Neuronal stem cell (in vitro differentiated cells): ENCODE results near the gene POU4F1.
A peak's percentile ranks its signal among the peaks of the same experiment; 100 is the strongest.

ENCODE experiments used
- DNase-seq: peaks from one replicate; pipeline ENCODE4 v3.0.0-alpha.2; 2013; ENCODE audit warnings: low spot score
- H2AFZ ChIP-seq: one replicate; pipeline ENCODE4 v1.6.1; 2013; ENCODE audit warnings: mild to moderate bottlenecking, low read length, inconsistent platforms
- H2AK5ac ChIP-seq: 2 replicates; pipeline ENCODE4 v1.6.1; 2013; ENCODE audit warnings: low read depth, mild to moderate bottlenecking, inconsistent platforms, low read length, moderate library complexity, mixed read lengths
- H2BK120ac ChIP-seq: 2 replicates; pipeline ENCODE4 v1.6.1; 2013; ENCODE audit warnings: low read depth, mild to moderate bottlenecking, inconsistent platforms, low read length, moderate library complexity, mixed read lengths
- H2BK12ac ChIP-seq: one replicate; pipeline ENCODE4 v1.6.1; 2013; ENCODE audit warnings: low read length, inconsistent platforms
- H2BK15ac ChIP-seq: 2 replicates; pipeline ENCODE4 v1.6.1; 2013; ENCODE audit warnings: mild to moderate bottlenecking, low read length, inconsistent platforms, mixed read lengths
- H2BK5ac ChIP-seq: one replicate; pipeline ENCODE4 v1.6.1; 2013; ENCODE audit warnings: inconsistent platforms, mild to moderate bottlenecking, low read length, moderate library complexity
- H3K14ac ChIP-seq: one replicate; pipeline ENCODE4 v1.6.1; 2013; ENCODE audit warnings: low read length, inconsistent platforms
- H3K18ac ChIP-seq: 2 replicates; pipeline ENCODE4 v1.6.1; 2013; ENCODE audit warnings: low read length, inconsistent platforms
- H3K23ac ChIP-seq: 2 replicates; pipeline ENCODE4 v1.6.1; 2013; ENCODE audit warnings: low read depth, mild to moderate bottlenecking, mixed read lengths, low read length, inconsistent platforms; ENCODE audit not compliant: poor library complexity
- H3K27ac ChIP-seq: replicated peaks from 3 replicates; pipeline ENCODE4 v1.5.1; 2013; ENCODE audit warnings: low read length, inconsistent platforms
- H3K27me3 ChIP-seq, 3 experiments: 2 replicates each; pipeline ENCODE4 v1.6.1; 2013; ENCODE audit warnings: low read length in 3 of 3, mild to moderate bottlenecking in 2 of 3, inconsistent platforms in 1 of 3, low read depth in 1 of 3, mixed read lengths in 1 of 3, moderate library complexity in 1 of 3; ENCODE audit not compliant: control insufficient read depth in 3 of 3, insufficient read depth in 3 of 3
- H3K36me3 ChIP-seq, 2 donors: replicated peaks in 1 of 2; 2 replicates each; pipeline ENCODE4 v1.6.1; 2013; ENCODE audit warnings: low read length in 2 of 2; ENCODE audit not compliant: control insufficient read depth in 2 of 2, insufficient read depth in 2 of 2
- H3K4ac ChIP-seq: 2 replicates; pipeline ENCODE4 v1.6.1; 2013; ENCODE audit warnings: inconsistent platforms, mild to moderate bottlenecking, low read length, moderate library complexity
- H3K4me1 ChIP-seq, 2 donors: 1 replicate in 1 of 2; 2 replicates in 1 of 2; pipeline ENCODE4 v1.6.1; 2013; ENCODE audit warnings: low read length in 2 of 2, low read depth in 1 of 2; ENCODE audit not compliant: control insufficient read depth in 2 of 2, insufficient read depth in 1 of 2
- H3K4me2 ChIP-seq: one replicate; pipeline ENCODE4 v1.6.1; 2013; ENCODE audit warnings: mild to moderate bottlenecking, low read length, inconsistent platforms; ENCODE audit not compliant: insufficient read depth, poor library complexity, severe bottlenecking
- H3K4me3 ChIP-seq, 2 donors: 2 replicates each; pipeline ENCODE4 v1.5.1; 2013; ENCODE audit warnings: low read length in 2 of 2, mild to moderate bottlenecking in 2 of 2, inconsistent platforms in 1 of 2, moderate library complexity in 1 of 2
- H3K79me1 ChIP-seq: one replicate; pipeline ENCODE4 v1.6.1; 2013; ENCODE audit warnings: low read depth, mild to moderate bottlenecking, inconsistent platforms, low read length, moderate library complexity
- H3K9ac ChIP-seq: one replicate; pipeline ENCODE4 v1.6.1; 2013; ENCODE audit warnings: mild to moderate bottlenecking, low read depth, low read length, inconsistent platforms; ENCODE audit not compliant: poor library complexity
- H3K9me3 ChIP-seq, 2 donors: replicated peaks in 1 of 2; 2 replicates each; pipeline versions ENCODE3 to v1.6.1; 2013; ENCODE audit warnings: low read length in 2 of 2, mild to moderate bottlenecking in 2 of 2, inconsistent platforms in 1 of 2, low read depth in 1 of 2, mixed read lengths in 1 of 2, moderate library complexity in 1 of 2; ENCODE audit not compliant: control insufficient read depth in 2 of 2, insufficient read depth in 1 of 2
- H4K8ac ChIP-seq: one replicate; pipeline ENCODE4 v1.6.1; 2013; ENCODE audit warnings: low read depth, mild to moderate bottlenecking, inconsistent platforms, low read length, moderate library complexity
- H4K91ac ChIP-seq: one replicate; pipeline ENCODE4 v1.6.1; 2013; ENCODE audit warnings: low read length, low read depth, mild to moderate bottlenecking, inconsistent platforms; ENCODE audit not compliant: poor library complexity
- WGBS, 2 donors: extraction: QIAGEN DNeasy Blood & Tissue Kit; methylation state at CpG; one replicate each; pipeline ENCODE4 v1.1.7; 2013; ENCODE audit warnings: missing lambda C conversion rate in 2 of 2, mixed read lengths in 1 of 2; ENCODE audit not compliant: insufficient read length in 2 of 2, insufficient replicate concordance in 1 of 2; ENCODE audit errors: extremely low coverage in 2 of 2; 5-methylcytosine and 5-hydroxymethylcytosine counted together

The POU4F1 gene

DNA sequence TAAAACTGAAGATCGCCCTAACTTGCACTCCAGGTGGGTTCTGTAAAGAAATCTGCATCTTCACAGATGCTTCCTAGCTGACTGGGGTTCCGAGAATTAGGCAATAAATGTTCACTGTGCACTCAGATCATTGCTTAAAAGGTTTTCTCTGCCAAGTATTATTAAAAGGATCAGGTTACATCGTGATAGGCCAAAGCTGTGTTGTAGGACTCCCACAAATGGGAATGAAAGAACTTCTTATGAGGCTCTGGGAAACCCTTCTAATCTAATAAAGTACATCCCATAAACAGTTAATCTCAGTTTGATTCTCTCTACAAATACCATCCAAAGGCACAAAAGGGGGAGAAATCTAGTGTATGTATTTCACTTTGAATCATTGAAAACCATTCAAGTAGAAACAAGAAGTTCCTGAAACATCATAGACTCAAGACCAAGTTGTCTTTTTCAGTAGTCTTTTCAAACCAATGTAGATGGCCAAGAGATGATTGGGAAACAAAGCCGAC lies 7.1 kb upstream of the POU4F1 start:
- Histone ChIP-seq H3K4me1 (peaks cover 10% of the 10 kb centered on the region in 2 donors), H3K27me3 (peaks cover 39 to 66% (median 54%) of the 10 kb centered on the region in 3 experiments), H4K91ac (no peak overlapping the region), H3K79me1 (peaks cover 2% of the 10 kb centered on the region), H3K36me3 (peaks cover 0 to 19% of the 10 kb centered on the region in 2 donors), H3K27ac (no peak overlapping the region), H3K18ac (no peak overlapping the region), H3K9me3 (peaks cover 0 to 4% of the 10 kb centered on the region in 2 donors), H2BK120ac (no peak overlapping the region), H4K8ac (no peak overlapping the region), H3K9ac (no peak overlapping the region), H3K4ac (no peak overlapping the region), H2AFZ (no peak overlapping the region), H3K23ac (no peak overlapping the region), H2AK5ac (no peak overlapping the region), H3K4me3 (no peak overlapping the region), H3K4me2 (no peak overlapping the region), H2BK15ac (no peak overlapping the region), H2BK5ac (no peak overlapping the region), H2BK12ac (no peak overlapping the region), H3K14ac (no peak overlapping the region)
- DNase-seq: no peak
- WGBS, 2 donors: no CpG with 5 or more reads among the region's 4 CpGs

DNA sequence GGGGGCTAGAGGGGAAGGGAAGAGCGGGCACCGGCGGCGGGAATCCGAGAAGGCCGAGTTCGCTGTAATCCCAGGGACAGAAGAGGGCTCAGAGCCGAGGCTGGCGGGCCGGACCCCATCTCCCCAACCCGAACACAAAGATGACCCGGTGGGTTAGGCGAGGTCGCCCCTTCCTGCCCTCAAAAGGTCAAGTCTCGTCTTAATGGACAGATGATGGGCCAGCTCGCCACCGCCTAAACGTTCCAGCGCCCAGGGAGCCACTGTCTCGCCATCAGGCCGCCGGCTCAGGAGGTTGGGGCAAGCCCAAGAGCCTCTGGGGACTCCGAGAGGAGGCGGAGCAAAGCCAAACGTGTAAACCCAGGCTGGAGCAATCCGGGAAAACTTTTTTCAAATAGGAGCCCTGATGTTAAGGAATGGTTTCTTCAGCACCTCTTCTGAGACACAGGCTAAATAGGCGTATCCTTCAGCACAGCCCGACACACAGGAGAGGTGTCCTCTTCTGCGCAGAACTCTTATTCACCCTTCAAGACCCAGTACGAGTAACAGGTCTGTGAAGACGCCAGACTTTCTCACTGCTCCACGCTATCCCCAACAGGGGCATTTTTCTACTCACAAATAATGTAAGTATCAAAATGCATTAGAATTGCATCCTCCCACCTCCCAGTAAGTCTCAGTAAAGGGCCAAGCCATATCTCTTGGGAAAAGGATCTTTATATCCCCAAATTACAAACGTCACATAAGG lies 6.3 kb upstream of the POU4F1 start:
- Histone ChIP-seq H3K4ac (no peak overlapping the region), H2BK15ac (no peak overlapping the region), H3K4me1 (peaks cover 10% of the 10 kb centered on the region in 2 donors), H3K27ac (no peak overlapping the region), H2AK5ac (no peak overlapping the region), H3K9ac (no peak overlapping the region), H4K91ac (no peak overlapping the region), H2BK120ac (no peak overlapping the region), H3K36me3 (peaks cover 0 to 12% of the 10 kb centered on the region in 2 donors), H3K9me3 (peaks cover 0 to 4% of the 10 kb centered on the region in 2 donors), H2BK12ac (no peak overlapping the region), H2AFZ (peak overlapping the region; percentile 94), H3K27me3 (peaks cover 45 to 74% (median 62%) of the 10 kb centered on the region in 3 experiments), H4K8ac (no peak overlapping the region), H3K14ac (no peak overlapping the region), H3K18ac (peak overlapping the region; percentile 70), H3K23ac (no peak overlapping the region), H3K4me2 (peak overlapping the region; percentile 78), H3K4me3 (peak overlapping the region; percentile 48 to 73), H2BK5ac (no peak overlapping the region), H3K79me1 (peaks cover 2% of the 10 kb centered on the region)
- peak; percentile 48 for DNase-seq
- no CpG with 5 or more reads among the region's 33 CpGs for WGBS, 2 donors

DNA sequence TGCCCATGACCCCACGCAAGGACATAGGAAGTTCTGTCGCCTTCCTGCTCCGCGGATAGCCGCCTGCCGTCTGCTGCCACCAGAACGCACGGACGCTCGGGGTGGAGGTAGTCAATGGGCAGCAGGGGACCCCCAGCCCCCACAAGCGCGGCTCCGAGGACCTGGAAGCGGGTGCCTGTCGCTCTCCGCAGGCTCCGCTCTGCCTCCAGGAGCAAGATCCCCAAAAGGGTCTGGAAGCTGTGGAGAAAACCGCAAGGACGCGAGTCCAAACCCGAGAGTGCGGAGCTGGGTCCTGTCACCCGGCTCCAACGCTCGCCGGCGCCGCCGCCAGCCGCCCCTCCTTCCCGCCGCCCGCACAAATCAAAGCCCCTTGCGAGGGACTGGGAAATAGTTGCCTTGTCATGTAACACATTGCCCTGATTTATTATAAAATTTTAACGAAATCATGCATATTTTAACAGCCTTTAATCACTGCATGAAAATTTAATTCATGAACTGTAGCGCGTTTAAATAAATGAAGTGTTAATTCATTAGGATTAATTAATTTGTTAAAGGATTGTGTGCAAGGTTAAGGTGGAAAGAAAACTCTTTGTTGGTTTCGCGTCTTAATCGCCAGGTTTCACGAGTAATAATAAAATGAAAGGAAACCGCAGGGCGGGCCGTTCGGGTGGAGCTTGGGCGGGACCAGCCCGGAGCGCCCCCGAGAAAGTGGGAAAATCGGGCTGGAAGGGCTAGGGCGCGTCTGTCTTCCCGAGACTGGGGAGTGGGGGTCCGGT lies 5.5 kb upstream of the POU4F1 start:
- Histone ChIP-seq H3K27ac (no peak overlapping the region), H3K79me1 (peaks cover 2% of the 10 kb centered on the region), H3K9ac (peak overlapping the region; percentile 2), H3K4ac (no peak overlapping the region), H4K8ac (no peak overlapping the region), H3K36me3 (peaks cover 0 to 4% of the 10 kb centered on the region in 2 donors), H2AK5ac (no peak overlapping the region), H2BK5ac (no peak overlapping the region), H2BK15ac (no peak overlapping the region), H4K91ac (no peak overlapping the region), H2AFZ (peak overlapping the region; percentile 94), H3K4me2 (peak overlapping the region; percentile 78), H3K18ac (peak overlapping the region; percentile 5), H3K14ac (no peak overlapping the region), H3K9me3 (peaks cover 0 to 4% of the 10 kb centered on the region in 2 donors), H3K4me3 (peak overlapping the region; percentile 48 to 73), H3K23ac (no peak overlapping the region), H3K27me3 (peaks cover 45 to 82% (median 69%) of the 10 kb centered on the region in 3 experiments), H2BK120ac (no peak overlapping the region), H2BK12ac (no peak overlapping the region), H3K4me1 (peaks cover 10 to 13% of the 10 kb centered on the region in 2 donors)
- WGBS, 2 donors: 100% methylated on average over 2 of the region's 54 CpGs; no CpG with 5 or more reads in 1 of the 2 donors
- peak; percentile 9 for DNase-seq

DNA sequence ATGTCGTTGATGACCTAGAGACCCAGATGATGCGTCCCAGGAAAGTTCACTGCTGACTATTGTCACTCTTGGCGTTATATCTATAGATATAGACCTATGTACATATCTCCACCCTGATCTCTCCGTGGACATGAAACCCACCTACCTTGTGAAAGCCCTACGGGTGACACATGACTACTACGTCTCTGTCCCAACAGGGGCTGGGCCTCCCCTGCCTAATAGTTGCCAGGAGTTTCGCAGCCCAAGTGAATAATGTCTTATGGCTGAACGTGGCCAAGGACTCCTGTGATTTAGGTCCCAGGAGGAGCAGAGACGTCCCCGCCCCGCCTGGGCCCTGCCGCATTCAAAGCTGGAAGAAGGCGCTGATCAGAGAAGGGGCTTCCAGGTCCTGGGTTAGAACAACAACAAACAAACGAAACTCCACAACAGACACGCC lies 4.9 kb upstream of the POU4F1 start:
- Histone ChIP-seq H4K8ac (no peak overlapping the region), H3K18ac (no peak overlapping the region)
- DNase-seq: peak; percentile 12

More for the DNA sequence above, 4.9 kb upstream of the POU4F1 start:
- Histone ChIP-seq H2BK5ac (no peak overlapping the region), H3K79me1 (no peaks in the 10 kb centered on the region), H3K4me3 (peak overlapping the region in 1 of 2 donors; percentile 19), H2BK12ac (no peak overlapping the region), H3K27me3 (peaks cover 51 to 88% (median 75%) of the 10 kb centered on the region in 3 experiments), H3K27ac (no peak overlapping the region), H3K14ac (no peak overlapping the region), H3K23ac (no peak overlapping the region), H3K9me3 (peaks cover 0 to 4% of the 10 kb centered on the region in 2 donors), H3K4me1 (peaks cover 13 to 16% of the 10 kb centered on the region in 2 donors), H3K4ac (no peak overlapping the region), H2BK120ac (no peak overlapping the region), H2BK15ac (no peak overlapping the region), H2AFZ (peak overlapping the region; percentile 94), H3K36me3 (no peaks in the 10 kb centered on the region), H3K4me2 (peak overlapping the region; percentile 43), H4K91ac (no peak overlapping the region), H3K9ac (peak overlapping the region; percentile 2), H2AK5ac (no peak overlapping the region)
- WGBS, 2 donors: no CpG with 5 or more reads among the region's 15 CpGs
